ENCODE measurements around the gene TOP1. TPM values are rescaled to one million over a fixed set of nuclear protein-coding genes. Genes with fewer than 3 reads are reported as not detected.
"Not testable (repeated sequence)": the region's sequence is repeated elsewhere in the genome, so short reads cannot be mapped to it uniquely, and the experiment has no call there.

The TOP1 gene
- total RNA-seq, 1 donor from 2014 or later, result 26.2 TPM

DNA sequence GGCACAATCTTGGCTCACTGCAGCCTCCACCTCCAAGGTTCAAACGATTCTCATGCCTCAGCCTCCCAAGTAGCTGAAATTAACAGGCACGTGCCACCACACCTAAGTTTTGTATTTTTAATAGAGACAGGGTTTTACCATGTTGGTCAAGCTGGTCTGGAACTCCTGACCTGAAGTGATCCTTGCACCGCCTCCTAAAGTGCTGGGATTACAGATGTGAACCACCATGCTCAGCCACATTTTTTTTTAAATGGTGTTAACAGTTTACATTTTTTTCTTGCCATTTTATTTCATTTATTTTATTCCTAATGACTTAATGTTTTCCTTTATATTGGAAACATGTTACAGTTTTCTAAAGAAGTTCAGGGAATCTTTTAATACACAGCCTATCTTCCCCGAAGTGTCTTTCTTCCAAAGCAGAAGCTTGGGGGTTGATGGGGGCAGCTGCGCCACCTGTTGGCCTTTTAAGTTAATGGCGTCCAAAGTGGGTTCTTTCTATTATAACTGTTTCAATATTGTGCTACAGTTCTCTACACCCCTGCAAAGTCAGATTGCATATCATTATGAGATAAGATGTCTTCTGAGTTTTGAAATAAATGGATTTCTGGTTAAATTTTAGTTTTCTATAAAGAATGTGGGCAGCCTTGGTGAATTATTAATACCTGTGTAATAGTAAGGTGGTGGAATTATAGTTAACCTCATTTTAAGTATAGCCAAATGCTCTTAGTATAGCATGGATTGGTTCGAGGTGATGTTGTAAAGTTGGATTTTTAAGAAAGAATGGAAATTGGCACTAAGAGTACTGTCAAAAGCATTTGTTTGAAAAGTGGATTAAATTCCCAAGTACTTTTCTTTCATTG lies 66.7 kb downstream of the TOP1 start:
- DNase-seq, result no peak

- DNase-seq, result no peak
Measured at GRCh38 chr20:41098703-41099250, 70.2 kb downstream of the TOP1 start.

DNA sequence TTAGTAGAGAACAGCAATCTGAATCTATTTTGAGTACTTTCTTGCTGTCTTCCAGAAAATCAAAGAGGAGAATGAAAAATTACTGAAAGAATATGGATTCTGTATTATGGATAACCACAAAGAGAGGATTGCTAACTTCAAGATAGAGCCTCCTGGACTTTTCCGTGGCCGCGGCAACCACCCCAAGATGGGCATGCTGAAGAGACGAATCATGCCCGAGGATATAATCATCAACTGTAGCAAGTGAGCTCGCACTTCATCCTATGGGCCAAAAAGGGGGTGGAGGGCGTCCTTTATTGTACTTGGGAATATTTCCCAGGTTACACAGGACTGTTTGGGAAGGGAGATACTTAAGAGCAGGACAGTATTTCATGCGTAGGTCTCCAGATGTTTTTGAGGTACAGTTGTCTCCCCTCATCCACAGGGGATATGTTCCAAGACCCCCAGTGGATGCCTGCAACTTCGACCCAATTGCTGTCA lies 71.4 kb downstream of the TOP1 start:
- DNase-seq, result no peak

GRCh38 chr20:41101660-41102059 lies 73.0 kb downstream of the TOP1 start:
- no peak for DNase-seq

DNA sequence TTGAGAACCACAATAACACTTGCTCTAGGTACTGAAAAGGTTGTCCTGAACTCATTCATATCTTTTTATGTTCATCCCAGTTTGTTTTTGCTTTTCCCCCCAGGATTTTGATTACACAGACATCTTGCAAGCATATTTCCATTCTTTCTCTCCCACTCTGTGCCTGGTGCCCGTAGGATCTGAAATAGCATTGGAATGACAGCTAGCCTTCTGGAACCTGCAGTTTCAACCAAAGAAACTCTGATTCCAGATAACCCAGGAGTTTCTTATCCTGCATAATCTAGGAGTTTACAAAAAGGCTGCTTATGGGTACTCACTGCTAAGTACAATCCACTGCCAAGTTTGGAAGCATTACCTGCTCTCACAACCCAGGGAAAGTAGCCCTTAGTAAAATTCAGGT lies 79.9 kb downstream of the TOP1 start:
- no peak for DNase-seq

- DNase-seq, result no peak
Measured at GRCh38 chr20:41110012-41110411, 81.4 kb downstream of the TOP1 start.

GRCh38 chr20:41110930-41111577 lies 82.4 kb downstream of the TOP1 start:
- no peak for DNase-seq

DNA sequence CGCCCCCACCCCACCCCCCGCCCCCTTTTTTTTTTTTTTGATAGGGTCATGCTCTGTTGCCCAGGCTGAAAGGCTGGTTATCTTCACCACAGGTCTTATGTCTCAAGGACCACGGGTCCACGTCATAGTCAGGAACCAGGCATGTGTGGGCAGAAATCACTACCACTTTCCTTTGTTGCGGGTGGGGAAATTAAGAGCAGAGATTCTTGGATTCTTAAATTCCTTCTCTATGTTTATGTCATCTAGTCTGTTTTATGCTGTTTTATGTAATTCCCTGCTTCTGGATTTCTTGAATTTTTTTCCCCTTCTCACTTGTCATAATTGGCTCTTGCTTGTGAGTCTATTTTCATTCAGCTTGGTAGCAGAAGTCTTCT lies 82.9 kb downstream of the TOP1 start:
- no peak for DNase-seq

DNA sequence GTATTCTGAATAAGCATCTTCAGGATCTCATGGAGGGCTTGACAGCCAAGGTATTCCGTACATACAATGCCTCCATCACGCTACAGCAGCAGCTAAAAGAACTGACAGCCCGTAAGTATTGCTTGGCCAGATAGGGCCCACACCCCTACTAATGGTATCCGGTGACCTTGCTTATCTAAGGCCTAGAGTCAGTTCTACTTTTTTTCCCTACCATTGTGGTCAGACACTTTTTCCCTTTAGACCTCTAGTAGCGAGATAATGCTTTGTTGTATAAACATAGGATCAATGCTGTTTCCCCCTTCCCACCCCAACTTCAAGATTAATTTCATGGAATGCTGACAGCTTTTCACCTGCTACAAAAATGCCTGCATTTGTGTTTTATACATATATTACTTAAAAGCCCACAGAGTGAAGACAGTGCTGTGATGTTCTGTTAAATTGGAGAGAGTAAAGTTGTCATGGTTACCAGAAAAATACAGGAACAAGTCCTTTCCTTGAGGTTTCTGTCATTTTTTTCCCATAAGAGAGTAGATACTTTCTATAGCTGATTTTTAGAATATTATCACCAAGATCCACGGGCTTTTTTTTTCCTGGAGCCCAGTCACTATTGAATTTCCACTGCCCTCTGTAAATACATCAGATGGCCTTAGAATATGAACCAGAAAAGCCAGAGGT lies 87.8 kb downstream of the TOP1 start:
- no peak for DNase-seq

DNA sequence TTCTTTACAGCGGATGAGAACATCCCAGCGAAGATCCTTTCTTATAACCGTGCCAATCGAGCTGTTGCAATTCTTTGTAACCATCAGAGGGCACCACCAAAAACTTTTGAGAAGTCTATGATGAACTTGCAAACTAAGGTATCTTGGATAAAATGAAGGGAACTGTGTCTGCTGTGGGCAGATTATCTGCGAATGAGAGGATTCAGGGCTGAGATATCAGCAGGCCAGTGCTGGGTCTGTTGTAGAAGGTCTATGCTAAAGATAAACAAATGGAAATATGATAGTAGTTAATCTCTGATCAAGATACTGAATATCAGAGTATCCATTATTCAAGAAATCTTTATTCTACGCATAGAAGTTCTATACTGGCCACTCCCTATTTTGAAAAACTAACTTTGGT lies 89.5 kb downstream of the TOP1 start:
- not testable (repeated sequence) for DNase-seq

DNA sequence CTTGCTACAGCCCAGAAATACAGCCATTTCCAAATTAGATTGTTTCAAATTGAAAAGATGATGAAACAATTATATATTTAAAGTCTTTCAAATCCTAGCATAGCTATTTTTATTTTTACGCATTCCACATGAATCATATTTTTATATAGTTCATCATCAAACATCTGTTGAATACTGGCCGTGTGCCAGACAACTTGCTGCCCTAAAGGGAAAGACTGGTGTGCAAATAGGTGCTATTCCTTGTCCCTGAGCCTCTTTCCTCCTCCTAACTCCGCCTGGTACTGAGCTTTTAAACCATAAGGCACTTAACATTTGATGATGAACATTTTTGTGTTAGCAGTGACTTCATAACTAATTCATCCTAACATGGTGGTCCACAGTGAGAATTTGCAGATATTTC lies 90.0 kb downstream of the TOP1 start:
- DNase-seq, result no peak

DNA sequence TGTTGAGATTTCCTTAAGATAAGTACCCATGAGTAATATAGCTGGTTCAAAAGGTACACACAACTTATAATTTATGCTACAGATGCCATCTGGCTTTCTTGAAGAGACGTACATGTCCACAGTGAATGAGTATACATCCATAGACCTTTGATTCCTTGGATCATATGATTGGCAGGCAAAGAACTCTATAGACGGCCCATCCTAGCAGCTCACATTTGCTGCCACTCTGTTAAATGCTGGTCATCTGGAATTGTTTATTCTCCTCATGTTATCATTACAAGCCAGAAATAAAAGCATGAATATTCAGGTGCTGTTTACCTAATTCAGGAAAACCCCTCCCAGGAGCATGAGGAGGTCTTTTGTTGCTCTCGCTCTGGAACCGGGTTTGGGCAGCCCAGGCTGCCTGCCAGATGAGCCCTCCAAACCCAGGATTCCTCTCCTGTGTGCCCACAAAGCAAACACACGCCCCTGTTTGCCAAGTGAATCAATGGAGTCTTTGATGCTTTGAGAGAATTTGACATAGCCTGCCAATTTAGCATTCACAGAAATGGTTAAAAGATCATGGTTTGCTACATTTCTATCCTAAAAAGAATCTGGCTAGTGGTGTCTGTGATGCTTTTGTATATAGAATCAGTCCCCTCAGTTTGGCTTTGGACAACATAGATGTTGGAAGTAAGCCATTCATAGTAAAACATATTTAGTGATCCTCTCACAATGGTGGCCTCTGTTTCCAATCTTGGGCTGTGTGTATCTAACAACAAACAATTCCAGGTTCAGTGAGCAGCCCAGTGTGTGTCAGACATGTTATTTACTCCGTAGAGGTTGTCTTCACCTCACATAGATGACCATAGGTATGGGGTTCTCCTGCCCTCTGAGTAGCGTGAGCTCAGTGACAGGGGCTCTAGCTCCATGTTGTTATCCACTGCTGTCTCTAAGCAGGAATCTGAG lies 91.3 kb downstream of the TOP1 start:
- peak; percentile 22 for DNase-seq

- DNase-seq, result no peak
Measured at GRCh38 chr20:41121399-41121798, 92.8 kb downstream of the TOP1 start.

GRCh38 chr20:41123631-41124030 lies 95.0 kb downstream of the TOP1 start:
- DNase-seq, result no peak

- no peak for DNase-seq
Measured at GRCh38 chr20:41124451-41125094, 96.0 kb downstream of the TOP1 start.

DNA sequence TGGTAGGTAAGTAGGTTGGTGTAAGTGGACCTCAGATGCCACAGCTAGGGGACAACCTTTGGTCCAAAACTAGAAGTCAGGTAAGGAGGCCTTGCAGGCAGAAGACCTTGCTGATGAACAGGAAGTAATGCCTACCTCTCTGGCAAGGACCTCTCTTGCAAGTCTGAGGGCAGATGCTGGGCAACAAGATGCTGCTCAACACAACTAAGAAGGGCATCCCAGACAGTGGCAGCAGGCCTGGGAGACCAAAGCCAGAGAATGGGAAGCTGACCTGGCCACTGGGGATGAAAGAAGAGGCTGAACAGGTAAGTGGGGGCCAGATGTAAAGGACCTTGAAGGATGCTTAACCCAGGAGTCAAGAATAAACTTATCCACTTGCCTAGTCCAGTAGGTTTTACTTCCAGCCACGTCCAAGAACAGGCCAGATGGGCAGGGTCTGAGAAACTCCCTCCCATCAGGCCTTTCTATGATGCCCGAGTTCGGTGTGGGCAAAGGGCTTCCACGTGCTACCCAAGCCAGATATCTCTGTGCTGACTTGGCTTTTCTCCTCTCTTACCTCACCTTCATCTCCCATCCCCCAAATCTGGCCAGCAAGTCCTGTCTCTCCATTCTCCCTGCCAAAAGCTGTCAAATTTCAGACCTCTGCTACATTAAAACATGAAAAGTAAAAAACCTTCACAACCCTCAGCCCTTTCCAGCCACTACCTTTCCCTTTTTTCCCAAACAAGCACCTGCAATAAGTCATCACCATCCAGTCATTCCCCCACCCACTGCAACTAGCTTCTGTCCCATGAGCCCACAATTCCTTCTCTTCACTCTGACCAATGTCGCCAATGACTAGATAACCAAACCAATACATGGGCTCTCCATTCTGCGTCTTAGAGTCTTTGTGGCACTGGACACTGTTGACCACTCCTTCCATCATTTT lies 97.2 kb downstream of the TOP1 start:
- DNase-seq, result no peak

DNA sequence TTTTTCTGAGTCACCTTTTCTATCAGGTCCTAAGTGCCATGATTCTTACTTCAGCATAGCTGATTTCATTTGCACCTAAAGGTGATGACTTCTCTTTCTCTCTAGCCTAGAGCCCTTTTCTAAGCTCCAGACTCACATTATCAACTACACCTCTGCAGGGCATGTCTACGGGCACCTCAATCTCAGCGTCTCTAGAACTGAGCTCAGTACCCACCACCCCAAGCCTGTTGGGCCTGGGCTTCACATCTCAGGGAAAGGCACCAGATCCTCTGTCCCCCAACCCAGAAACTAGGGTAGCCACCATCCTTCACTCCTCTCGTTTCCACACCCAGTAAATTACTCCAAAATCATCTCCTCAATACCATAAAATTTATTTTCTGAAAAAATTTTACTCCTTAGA lies 98.1 kb downstream of the TOP1 start:
- DNase-seq, result no peak

DNA sequence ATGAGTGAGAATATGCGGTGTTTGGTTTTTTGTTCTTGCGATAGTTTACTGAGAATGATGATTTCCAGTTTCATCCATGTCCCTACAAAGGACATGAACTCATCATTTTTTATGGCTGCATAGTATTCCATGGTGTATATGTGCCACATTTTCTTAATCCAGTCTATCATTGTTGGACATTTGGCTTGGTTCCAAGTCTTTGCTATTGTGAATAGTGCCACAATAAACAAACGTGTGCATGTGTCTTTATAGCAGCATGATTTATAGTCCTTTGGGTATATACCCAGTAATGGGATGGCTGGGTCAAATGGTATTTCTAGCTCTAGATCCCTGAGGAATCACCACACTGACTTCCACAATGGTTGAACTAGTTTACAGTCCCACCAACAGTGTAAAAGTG lies 99.7 kb downstream of the TOP1 start:
- DNase-seq, result not testable (repeated sequence)

DNA sequence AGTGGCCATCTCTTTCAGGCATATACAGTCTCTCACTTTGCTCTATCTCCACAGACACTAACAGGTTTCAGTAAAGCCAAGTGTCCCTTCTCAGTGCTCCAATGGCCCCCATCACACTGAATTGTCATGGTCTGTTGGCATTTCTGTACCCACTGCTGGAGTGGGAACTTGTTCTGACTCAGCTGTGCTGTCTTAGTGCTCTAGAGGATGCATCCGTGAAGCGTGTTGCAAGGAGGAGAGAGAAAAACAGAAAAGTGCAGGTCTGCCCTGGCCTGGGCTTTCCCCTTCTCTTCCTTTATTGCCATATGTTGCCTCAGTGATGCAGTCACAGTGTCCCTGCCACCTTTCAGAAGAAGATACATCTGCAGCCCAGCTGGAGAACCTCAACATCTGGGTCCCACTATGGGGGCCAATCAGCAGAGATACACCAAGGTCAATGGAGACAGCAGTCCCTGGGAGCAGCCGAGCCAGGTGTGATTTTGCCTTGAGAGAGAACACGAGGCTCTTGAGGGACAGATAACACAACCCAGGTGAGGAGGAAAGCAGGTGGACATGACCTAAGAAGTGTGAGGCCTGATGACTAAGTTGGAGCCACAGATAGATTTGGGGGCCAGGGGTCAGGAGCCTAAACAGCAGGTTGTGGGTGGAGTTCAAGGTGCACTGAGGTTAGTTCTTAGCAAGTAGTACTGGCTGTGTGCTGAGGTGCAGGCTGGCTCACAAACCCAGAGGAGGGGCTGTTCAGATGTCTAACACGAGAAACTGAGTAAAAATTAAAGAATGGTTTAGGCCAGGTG lies 103.2 kb downstream of the TOP1 start:
- no peak for DNase-seq
